HepG2 (cell line): ENCODE results near the gene ZNF581. TPM values are rescaled to one million over a fixed set of nuclear protein-coding genes. Genes with fewer than 3 reads are reported as not detected.

Source experiments
- CCDC6 ChIP-seq: sonication (generic); formaldehyde crosslinking; IDR thresholded peaks from 2 replicates; pipeline ENCODE4 v1.8.1; 2022; ENCODE audit warnings: mild to moderate bottlenecking, missing genetic modification reagents, moderate library complexity
- DMTF1 ChIP-seq: sonication (generic); formaldehyde crosslinking; IDR thresholded peaks from 2 replicates; pipeline ENCODE4 v1.4.0; 2020; ENCODE audit warnings: mild to moderate bottlenecking, missing genetic modification reagents
- DR1 ChIP-seq: sonication (generic); formaldehyde crosslinking; IDR thresholded peaks from 2 replicates; pipeline ENCODE4 v1.8.0; 2021; ENCODE audit warnings: mild to moderate bottlenecking, missing genetic modification reagents, inconsistent platforms
- ELF1 ChIP-seq: sonication (generic); formaldehyde crosslinking; IDR thresholded peaks from 2 replicates; pipeline ENCODE4 v1.4.0; 2020; ENCODE audit warnings: missing genetic modification reagents
- ELF3 ChIP-seq: IDR thresholded peaks from 2 replicates; pipeline ENCODE4 v1.6.1; 2016; ENCODE audit warnings: missing genetic modification reagents, missing compliant biosample characterization
- ETV5 ChIP-seq: IDR thresholded peaks from 2 replicates; pipeline ENCODE4 v1.6.1; 2018; ENCODE audit warnings: missing biosample characterization, missing genetic modification reagents, inconsistent platforms, borderline replicate concordance
- FOXA3 ChIP-seq: IDR thresholded peaks from 2 replicates; pipeline ENCODE4 v1.6.1; 2016; ENCODE audit warnings: missing genetic modification reagents, missing compliant biosample characterization
- FOXM1 ChIP-seq: sonication (generic); formaldehyde crosslinking; IDR thresholded peaks from 2 replicates; pipeline ENCODE4 v1.5.0; 2020; ENCODE audit warnings: missing genetic modification reagents
- GABPA ChIP-seq, 2 experiments: IDR thresholded peaks; 2 replicates each; pipeline ENCODE4 v1.6.1; 2011 to 2016; ENCODE audit warnings: low read depth in 2 of 2, low read length in 1 of 2, missing biosample characterization in 1 of 2, missing genetic modification characterization in 1 of 2
- ISL2 ChIP-seq: sonication (generic); formaldehyde crosslinking; IDR thresholded peaks from 2 replicates; pipeline ENCODE4 v1.5.0; 2020; ENCODE audit warnings: missing genetic modification reagents
- MIER3 ChIP-seq: IDR thresholded peaks from 2 replicates; pipeline ENCODE4 v1.6.1; 2016; ENCODE audit warnings: missing compliant biosample characterization, borderline replicate concordance
- NKX3-1 ChIP-seq: sonication (generic); formaldehyde crosslinking; IDR thresholded peaks from 2 replicates; pipeline ENCODE4 v1.5.0; 2020; ENCODE audit warnings: missing genetic modification reagents
- PLSCR1 ChIP-seq: sonication (generic); formaldehyde crosslinking; IDR thresholded peaks from 2 replicates; pipeline ENCODE4 v1.5.0; 2020; ENCODE audit warnings: missing genetic modification reagents, mild to moderate bottlenecking, borderline replicate concordance
- SNAI1 ChIP-seq: sonication (generic); formaldehyde crosslinking; IDR thresholded peaks from 2 replicates; pipeline ENCODE4 v1.5.0; 2020; ENCODE audit warnings: mild to moderate bottlenecking, missing genetic modification reagents, borderline replicate concordance
- TAF15 ChIP-seq: fragments of 200-400 bp; formaldehyde crosslinking; IDR thresholded peaks from one replicate; pipeline ENCODE4 v1.6.1; 2018; ENCODE audit warnings: mild to moderate bottlenecking, low read depth, low read length; ENCODE audit not compliant: poor library complexity, severe bottlenecking
- ZBTB42 ChIP-seq: sonication (generic); formaldehyde crosslinking; IDR thresholded peaks from 2 replicates; pipeline ENCODE4 v1.5.0; 2020; ENCODE audit warnings: mild to moderate bottlenecking, missing genetic modification reagents
- ZNF10 ChIP-seq: sonication (generic); formaldehyde crosslinking; IDR thresholded peaks from 2 replicates; pipeline ENCODE4 v1.4.0; 2020; ENCODE audit warnings: mild to moderate bottlenecking, low read depth, missing genetic modification reagents, borderline replicate concordance
- ZNF598 ChIP-seq: sonication (generic); formaldehyde crosslinking; IDR thresholded peaks from 2 replicates; pipeline ENCODE4 v1.5.1; 2020; ENCODE audit warnings: mild to moderate bottlenecking, missing genetic modification reagents, borderline replicate concordance
- ZNF607 ChIP-seq: sonication (generic); formaldehyde crosslinking; IDR thresholded peaks from 2 replicates; pipeline ENCODE4 v1.5.1; 2020; ENCODE audit warnings: missing genetic modification reagents, mild to moderate bottlenecking, borderline replicate concordance
- ZNF660 ChIP-seq: sonication (generic); formaldehyde crosslinking; IDR thresholded peaks from 2 replicates; pipeline ENCODE4 v1.5.1; 2020; ENCODE audit warnings: mild to moderate bottlenecking, low read depth, missing genetic modification reagents, borderline replicate concordance
- ZNF713 ChIP-seq: sonication (generic); formaldehyde crosslinking; IDR thresholded peaks from 2 replicates; pipeline ENCODE4 v1.4.0; 2020; ENCODE audit warnings: mild to moderate bottlenecking, missing genetic modification reagents
- ZSCAN30 ChIP-seq: sonication (generic); formaldehyde crosslinking; IDR thresholded peaks from 2 replicates; pipeline ENCODE4 v1.5.0; 2020; ENCODE audit warnings: mild to moderate bottlenecking, missing genetic modification reagents
- polyA plus RNA-seq, 8 experiments: library from polyadenylated mRNA; depleted of rRNA in 3 of 8; stranded (reverse) in 7 of 8; unstranded in 1 of 8; fragments of >200 nt; fragmentation: Illumina TruSeq in 4 of 8; extraction: Trizol in 4 of 8; gene quantifications; 2 replicates each; pipeline versions ENCODE4 v1.2.1 to v1.2.3, GENCODE V29; 2011 to 2016; ENCODE audit warnings: low read depth in 4 of 8, missing spikeins in 1 of 8, mixed read lengths in 1 of 8; ENCODE audit not compliant: insufficient read depth in 1 of 8
- total RNA-seq, 5 experiments: library from RNA; depleted of rRNA; stranded (reverse); fragments of >200 nt; fragmentation: Illumina TruSeq; extraction: Trizol; gene quantifications; 2 replicates each; pipeline ENCODE4 v1.2.3, GENCODE V29; 2016; ENCODE audit warnings: low read depth in 1 of 5
- TF ChIP-seq, protein P1 (sequence below): IDR thresholded peaks from 2 replicates; pipeline ENCODE4 v1.6.1; 2016
- TF ChIP-seq, protein P2 (sequence below): IDR thresholded peaks from 2 replicates; pipeline ENCODE4 v1.6.1; 2016; ENCODE audit warnings: mild to moderate bottlenecking

ZNF581 gene
- total and polyA plus RNA-seq, 2 of the 13 experiments (the other 11 are each of a cell fraction or from before 2014, with no cell fraction given) = 19.6 to 49.5 TPM

- no peak for TF ChIP-seq MIER3
- 0 out of 2 replicates have a peak, but pooled peaks have one; percentile 53 for TF ChIP-seq SNAI1 (CRISPR knock-in tag)
- TF ChIP-seq ZNF598 (CRISPR knock-in tag) = no peak
- no peak for TF ChIP-seq ETV5 (CRISPR knock-in tag)
- TF ChIP-seq ZNF10 (CRISPR knock-in tag) = no peak
- no peak for TF ChIP-seq FOXA3 (CRISPR knock-in tag)
- no peak for TF ChIP-seq ZNF607 (CRISPR knock-in tag)
- TF ChIP-seq ZBTB42 (CRISPR knock-in tag) = no peak
- TF ChIP-seq ZNF713 = no peak
- TF ChIP-seq ISL2 (CRISPR knock-in tag) = no peak
- TF ChIP-seq FOXM1 (CRISPR knock-in tag) = no peak
- TF ChIP-seq, protein P1, sequence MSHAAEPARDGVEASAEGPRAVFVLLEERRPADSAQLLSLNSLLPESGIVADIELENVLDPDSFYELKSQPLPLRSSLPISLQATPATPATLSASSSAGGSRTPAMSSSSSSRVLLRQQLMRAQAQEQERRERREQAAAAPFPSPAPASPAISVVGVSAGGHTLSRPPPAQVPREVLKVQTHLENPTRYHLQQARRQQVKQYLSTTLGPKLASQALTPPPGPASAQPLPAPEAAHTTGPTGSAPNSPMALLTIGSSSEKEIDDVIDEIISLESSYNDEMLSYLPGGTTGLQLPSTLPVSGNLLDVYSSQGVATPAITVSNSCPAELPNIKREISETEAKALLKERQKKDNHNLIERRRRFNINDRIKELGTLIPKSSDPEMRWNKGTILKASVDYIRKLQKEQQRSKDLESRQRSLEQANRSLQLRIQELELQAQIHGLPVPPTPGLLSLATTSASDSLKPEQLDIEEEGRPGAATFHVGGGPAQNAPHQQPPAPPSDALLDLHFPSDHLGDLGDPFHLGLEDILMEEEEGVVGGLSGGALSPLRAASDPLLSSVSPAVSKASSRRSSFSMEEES (CRISPR knock-in tag) = no peak
- TF ChIP-seq DR1 (CRISPR knock-in tag) = no peak
- no peak for TF ChIP-seq CCDC6 (CRISPR knock-in tag)
- peak; percentile 45 for TF ChIP-seq TAF15
- no peak for TF ChIP-seq ELF3 (CRISPR knock-in tag)
- TF ChIP-seq GABPA (IDR thresholded peaks at IDR 0.05; ENCODE audit: low read depth, low read length) = no peak
- no peak for TF ChIP-seq GABPA (CRISPR knock-in tag; IDR thresholded peaks at IDR 0.05; ENCODE audit: low read depth)
- TF ChIP-seq, protein P2, sequence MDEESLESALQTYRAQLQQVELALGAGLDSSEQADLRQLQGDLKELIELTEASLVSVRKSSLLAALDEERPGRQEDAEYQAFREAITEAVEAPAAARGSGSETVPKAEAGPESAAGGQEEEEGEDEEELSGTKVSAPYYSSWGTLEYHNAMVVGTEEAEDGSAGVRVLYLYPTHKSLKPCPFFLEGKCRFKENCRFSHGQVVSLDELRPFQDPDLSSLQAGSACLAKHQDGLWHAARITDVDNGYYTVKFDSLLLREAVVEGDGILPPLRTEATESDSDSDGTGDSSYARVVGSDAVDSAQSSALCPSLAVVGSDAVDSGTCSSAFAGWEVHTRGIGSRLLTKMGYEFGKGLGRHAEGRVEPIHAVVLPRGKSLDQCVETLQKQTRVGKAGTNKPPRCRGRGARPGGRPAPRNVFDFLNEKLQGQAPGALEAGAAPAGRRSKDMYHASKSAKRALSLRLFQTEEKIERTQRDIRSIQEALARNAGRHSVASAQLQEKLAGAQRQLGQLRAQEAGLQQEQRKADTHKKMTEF (CRISPR knock-in tag) = 0 out of 2 replicates have a peak, but pooled peaks have one; percentile 5
- no peak for TF ChIP-seq ZNF660 (CRISPR knock-in tag)
- TF ChIP-seq ELF1 (CRISPR knock-in tag) = no peak
- TF ChIP-seq NKX3-1 (CRISPR knock-in tag) = no peak
- no peak for TF ChIP-seq DMTF1 (CRISPR knock-in tag)
- TF ChIP-seq PLSCR1 (CRISPR knock-in tag) = no peak
- TF ChIP-seq ZSCAN30 (CRISPR knock-in tag) = no peak
These were observed 3.3 kb upstream of the ZNF581 start (continued) for GRCh38 chr19:55640043-55640576.
